ENCODE results near the gene UROC1. TPM values are rescaled to one million over a fixed set of nuclear protein-coding genes. Genes with fewer than 3 reads are reported as not detected.

Gene UROC1
- total and polyA plus RNA-seq, 4 donors = 0.01 to 0.21 (median 0.08) TPM

DNA sequence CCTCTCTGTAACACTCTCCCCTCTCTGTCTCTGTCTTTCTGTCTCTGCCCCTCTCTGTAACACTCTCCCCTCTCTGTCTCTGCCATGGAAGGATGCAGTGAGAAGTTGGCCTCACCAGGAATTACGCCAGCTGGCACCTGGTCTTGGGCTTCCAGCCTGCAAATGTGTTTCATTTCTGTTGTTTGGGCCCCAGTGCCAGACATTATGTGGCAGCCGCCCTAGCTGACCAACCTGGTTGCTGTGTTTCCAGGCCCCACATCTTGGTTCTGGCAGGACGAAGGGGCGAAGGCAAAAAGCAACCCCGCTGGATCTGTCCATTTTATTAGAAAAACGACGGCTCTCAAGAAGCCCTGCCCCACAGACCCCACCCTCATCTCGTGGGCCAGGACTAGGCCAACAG, 36.7 kb downstream of the UROC1 start:
- Histone ChIP-seq H3K36me3 (ENCODE audit: control insufficient read depth in 4 of 4, insufficient read depth in 4 of 4, low read length in 4 of 4) (no peaks in the 10 kb centered on the region), H3K4me1 (ENCODE audit: control insufficient read depth in 5 of 5, insufficient read depth in 5 of 5, low read length in 5 of 5) (peaks cover 2 to 16% (median 4%) of the 10 kb centered on the region in 5 donors), H3K9ac (ENCODE audit: insufficient read depth in 1 of 2, low read length in 2 of 2) (no peak overlapping the region), H3K9me3 (ENCODE audit: control insufficient read depth in 4 of 4, insufficient read depth in 3 of 4, low read length in 3 of 4) (no peaks in the 10 kb centered on the region), H3K4me3 (no peak overlapping the region), H3K27ac (ENCODE audit: low read depth in 1 of 2, low read length in 1 of 2) (no peak overlapping the region), H3K27me3 (ENCODE audit: control insufficient read depth in 3 of 3, insufficient read depth in 3 of 3, low read length in 2 of 3) (no peaks in the 10 kb centered on the region)
- DNase-seq (no peak), ATAC-seq (ENCODE audit: insufficient read depth, low FRiP score) (no peak)
- 83 to 92% methylated on average over 8 of the region's 8 CpGs for WGBS, 2 donors
- TF ChIP-seq, protein P1, sequence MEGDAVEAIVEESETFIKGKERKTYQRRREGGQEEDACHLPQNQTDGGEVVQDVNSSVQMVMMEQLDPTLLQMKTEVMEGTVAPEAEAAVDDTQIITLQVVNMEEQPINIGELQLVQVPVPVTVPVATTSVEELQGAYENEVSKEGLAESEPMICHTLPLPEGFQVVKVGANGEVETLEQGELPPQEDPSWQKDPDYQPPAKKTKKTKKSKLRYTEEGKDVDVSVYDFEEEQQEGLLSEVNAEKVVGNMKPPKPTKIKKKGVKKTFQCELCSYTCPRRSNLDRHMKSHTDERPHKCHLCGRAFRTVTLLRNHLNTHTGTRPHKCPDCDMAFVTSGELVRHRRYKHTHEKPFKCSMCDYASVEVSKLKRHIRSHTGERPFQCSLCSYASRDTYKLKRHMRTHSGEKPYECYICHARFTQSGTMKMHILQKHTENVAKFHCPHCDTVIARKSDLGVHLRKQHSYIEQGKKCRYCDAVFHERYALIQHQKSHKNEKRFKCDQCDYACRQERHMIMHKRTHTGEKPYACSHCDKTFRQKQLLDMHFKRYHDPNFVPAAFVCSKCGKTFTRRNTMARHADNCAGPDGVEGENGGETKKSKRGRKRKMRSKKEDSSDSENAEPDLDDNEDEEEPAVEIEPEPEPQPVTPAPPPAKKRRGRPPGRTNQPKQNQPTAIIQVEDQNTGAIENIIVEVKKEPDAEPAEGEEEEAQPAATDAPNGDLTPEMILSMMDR (IDR thresholded peaks at IDR 0.05; ENCODE audit: control extremely low read depth, extremely low read depth) = no peak

DNA sequence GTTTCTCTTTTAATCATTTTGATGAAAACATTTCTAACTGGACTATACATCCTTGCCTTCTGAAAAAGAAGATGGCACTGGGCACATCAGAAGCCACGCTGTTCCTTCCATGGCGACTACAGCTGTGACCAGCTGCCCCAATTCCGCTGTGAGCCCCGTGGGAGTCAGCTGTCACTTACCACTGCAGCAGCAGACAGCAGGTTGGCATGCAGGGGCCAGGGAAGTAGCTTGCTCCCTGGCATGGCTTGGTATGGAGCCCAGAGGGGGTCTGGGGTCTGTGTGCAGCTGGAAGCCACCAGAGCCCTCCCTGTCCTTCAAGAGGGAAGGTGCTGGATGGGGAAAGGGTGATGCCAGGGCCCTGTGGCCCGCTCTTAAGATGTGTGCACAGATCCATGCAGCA, 37.4 kb downstream of the UROC1 start:
- no peak for ATAC-seq (ENCODE audit: insufficient read depth, low FRiP score)
- Histone ChIP-seq H3K27ac (ENCODE audit: low read depth in 1 of 2, low read length in 1 of 2) (no peak overlapping the region), H3K9ac (ENCODE audit: insufficient read depth in 1 of 2, low read length in 2 of 2) (no peak overlapping the region), H3K9me3 (ENCODE audit: control insufficient read depth in 4 of 4, insufficient read depth in 3 of 4, low read length in 3 of 4) (no peaks in the 10 kb centered on the region), H3K36me3 (ENCODE audit: control insufficient read depth in 4 of 4, insufficient read depth in 4 of 4, low read length in 4 of 4) (no peaks in the 10 kb centered on the region), H3K4me3 (no peak overlapping the region), H3K4me1 (ENCODE audit: control insufficient read depth in 5 of 5, insufficient read depth in 5 of 5, low read length in 5 of 5) (peaks cover 2 to 16% (median 4%) of the 10 kb centered on the region in 5 donors), H3K27me3 (ENCODE audit: control insufficient read depth in 3 of 3, insufficient read depth in 3 of 3, low read length in 2 of 3) (no peaks in the 10 kb centered on the region)
- TF ChIP-seq, protein P1 (IDR thresholded peaks at IDR 0.05; ENCODE audit: control extremely low read depth, extremely low read depth) = no peak
- no peak for DNase-seq
- WGBS, 2 donors = 81 to 90% methylated on average over 5 of the region's 5 CpGs

DNA sequence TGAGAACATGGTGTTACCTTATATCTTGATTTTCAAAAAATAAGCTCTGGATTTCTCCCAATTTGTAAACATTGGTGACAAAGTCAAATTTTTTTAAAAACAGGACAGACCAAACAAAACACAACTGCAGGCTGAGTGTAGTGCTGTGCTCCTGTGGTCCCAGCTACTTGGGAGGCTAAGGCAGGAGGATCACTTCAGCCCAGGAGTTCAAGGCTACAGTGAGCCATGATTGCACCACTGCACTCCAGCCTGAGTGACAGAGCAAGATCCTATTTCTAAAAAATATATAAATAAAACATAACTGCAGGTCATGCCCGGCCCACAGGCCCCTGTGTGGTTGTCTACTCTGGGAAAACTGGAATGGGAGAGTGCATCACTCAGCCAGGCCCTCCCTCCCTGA, 37.9 kb downstream of the UROC1 start:
- no peaks in the 10 kb centered on the region for H3K27me3 ChIP-seq (ENCODE audit: control insufficient read depth in 3 of 3, insufficient read depth in 3 of 3, low read length in 2 of 3)
- ATAC-seq (ENCODE audit: insufficient read depth, low FRiP score) = no peak
- WGBS, 2 donors = 85 to 89% methylated on average over 1 of the region's 1 CpG
- TF ChIP-seq, protein P1 (IDR thresholded peaks at IDR 0.05; ENCODE audit: control extremely low read depth, extremely low read depth) = no peak
- peaks cover 3 to 16% (median 4%) of the 10 kb centered on the region in 5 donors for H3K4me1 ChIP-seq (ENCODE audit: control insufficient read depth in 5 of 5, insufficient read depth in 5 of 5, low read length in 5 of 5)
- no peak overlapping the region for H3K4me3 ChIP-seq
- H3K36me3 ChIP-seq (ENCODE audit: control insufficient read depth in 4 of 4, insufficient read depth in 4 of 4, low read length in 4 of 4) = no peaks in the 10 kb centered on the region
- H3K9me3 ChIP-seq (ENCODE audit: control insufficient read depth in 4 of 4, insufficient read depth in 3 of 4, low read length in 3 of 4) = no peaks in the 10 kb centered on the region
- H3K9ac ChIP-seq (ENCODE audit: insufficient read depth in 1 of 2, low read length in 2 of 2) = no peak overlapping the region
- DNase-seq = no peak
- no peak overlapping the region for H3K27ac ChIP-seq (ENCODE audit: low read depth in 1 of 2, low read length in 1 of 2)
